ENCODE data around the gene SCUBE1.
"Not testable (repeated sequence)": the region's sequence is repeated elsewhere in the genome, so short reads cannot be mapped to it uniquely, and the experiment has no call there.

The SCUBE1 gene

DNA sequence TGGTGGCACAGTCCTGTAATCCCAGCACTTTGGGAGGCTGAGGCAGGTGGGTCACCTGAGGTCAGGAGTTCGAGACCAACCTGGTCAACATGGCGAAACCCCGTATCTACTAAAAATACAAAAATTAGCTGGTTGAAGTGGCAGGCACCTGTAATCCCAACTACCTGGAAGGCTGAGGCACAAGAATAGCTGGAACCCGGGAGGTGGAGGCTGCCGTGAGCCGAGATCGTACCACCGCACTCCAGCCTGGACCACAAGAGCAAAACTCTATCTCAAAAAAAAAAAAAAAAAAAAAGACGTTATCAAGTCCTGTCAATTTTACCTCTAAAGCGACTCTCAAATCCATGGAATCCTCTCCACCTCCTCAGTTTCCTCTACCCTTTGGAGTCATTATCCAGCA lies 12.5 kb upstream of the SCUBE1 start:
- not testable (repeated sequence) for DNase-seq

DNA sequence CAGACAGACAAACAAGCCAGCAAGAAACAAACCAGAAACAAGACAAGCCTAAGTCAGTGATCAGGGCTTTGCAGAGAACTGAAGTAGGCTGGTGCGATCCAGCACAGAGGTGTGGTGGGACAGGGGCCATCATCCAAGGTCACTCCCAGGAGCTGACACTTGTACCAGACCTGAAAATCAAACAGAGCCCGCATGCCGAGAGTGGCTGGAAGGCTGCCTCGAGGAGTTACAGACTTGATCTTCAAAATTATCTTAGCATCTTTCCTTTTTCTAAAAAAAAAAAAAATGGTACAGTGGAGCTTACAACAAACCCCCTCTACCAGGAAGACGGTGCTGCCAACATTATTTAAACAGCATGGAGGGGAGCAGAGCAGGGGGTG lies 8.8 kb upstream of the SCUBE1 start:
- DNase-seq: no peak

DNA sequence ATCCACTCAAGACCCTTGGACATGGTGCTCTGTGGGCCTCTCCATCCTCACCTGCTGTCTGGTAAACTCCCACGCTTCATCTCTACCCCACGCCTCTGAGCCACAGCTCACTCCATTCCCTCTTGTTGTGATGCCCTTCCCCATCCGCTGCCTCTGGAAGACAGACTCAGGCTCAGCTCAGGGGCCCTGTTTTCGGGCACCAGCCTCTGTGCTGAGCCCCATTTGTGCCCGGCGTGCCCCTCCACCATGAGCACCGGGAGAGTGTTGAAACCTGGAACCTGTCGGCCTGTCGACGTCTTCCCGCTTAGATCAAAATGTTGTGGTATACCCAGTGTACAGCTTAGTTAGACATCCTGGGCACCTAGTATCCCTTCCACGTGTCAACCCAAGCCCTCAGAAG lies 6.5 kb upstream of the SCUBE1 start:
- DNase-seq: no peak

DNA sequence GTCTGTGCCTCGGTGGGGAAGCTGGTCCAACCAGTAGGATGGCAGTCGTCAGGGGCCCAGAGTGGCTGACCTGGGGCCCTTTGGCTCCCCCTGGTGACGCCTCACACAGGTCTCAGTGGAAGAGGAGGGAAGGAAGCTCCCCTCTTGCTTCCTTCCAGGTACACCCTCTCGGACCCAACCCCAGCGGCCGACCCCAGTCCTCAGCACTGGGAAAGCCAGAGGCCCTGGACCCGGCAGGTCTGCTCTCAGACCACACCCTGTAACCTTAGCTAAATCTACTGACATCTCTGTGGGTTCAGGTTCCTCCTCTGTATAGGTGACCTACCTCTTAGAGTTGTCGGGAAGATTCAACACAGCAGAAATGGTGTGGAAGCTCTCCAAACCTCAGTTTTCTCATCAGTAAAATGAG lies 3.4 kb upstream of the SCUBE1 start:
- peak; percentile 41 for DNase-seq

DNA sequence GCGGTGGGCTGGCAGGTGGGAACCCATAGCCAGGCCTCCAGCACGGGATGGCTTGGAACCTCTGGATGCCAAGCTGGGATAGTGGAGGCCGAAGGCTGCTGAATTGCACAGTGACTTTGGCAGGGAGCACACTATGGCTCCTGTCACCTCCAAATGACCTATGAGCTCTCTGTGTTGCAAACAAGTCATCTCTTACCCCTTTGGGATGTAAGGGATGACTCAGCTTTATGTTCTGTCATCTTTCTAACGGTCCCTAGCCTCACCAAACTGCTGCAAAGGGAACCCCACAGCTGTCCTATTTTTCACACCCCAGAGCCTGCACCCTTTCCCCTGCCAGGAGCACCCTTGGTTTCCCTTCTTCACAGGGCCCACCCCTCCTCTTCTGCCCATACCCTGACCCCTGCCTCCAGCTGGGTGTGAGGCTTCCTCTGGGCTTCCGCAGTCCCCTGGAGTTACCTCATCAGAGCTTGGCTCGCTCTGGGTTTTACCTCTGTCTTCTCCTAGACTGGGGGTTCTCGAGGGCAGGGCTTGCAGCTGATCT lies 2.7 kb upstream of the SCUBE1 start:
- no peak for DNase-seq

DNA sequence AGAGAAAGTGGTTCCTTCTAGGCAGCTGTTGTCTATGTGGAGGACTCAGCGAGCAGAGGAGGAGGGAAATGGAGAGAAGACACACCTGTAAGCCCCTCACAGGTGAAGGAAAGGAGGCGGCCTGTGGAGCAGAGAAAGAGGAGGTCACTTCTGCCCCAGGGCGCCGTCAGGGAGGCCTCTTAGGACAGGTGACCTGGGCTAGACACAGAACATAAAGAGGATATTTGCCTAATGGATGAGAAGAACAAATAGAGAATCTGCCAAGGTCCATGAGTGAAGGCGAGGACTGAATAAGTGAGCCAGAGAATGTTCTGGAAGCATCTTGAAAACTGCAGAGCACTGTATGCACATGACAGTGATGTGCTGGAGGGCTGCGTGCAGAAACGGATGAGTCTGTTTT lies 2.2 kb upstream of the SCUBE1 start:
- no peak for DNase-seq

DNA sequence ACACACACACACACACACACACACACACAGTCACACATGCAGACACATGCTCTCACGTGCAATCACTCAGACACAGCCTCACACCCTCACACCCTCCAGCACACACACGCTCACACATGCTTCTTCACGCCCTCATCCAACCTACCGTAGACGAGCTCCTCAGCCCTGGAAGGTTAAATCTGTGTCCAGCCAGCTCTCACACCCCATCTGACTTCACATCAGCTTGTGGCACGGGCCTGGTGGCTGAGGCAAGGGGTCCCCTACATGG lies 1.3 kb upstream of the SCUBE1 start:
- DNase-seq: no peak

DNA sequence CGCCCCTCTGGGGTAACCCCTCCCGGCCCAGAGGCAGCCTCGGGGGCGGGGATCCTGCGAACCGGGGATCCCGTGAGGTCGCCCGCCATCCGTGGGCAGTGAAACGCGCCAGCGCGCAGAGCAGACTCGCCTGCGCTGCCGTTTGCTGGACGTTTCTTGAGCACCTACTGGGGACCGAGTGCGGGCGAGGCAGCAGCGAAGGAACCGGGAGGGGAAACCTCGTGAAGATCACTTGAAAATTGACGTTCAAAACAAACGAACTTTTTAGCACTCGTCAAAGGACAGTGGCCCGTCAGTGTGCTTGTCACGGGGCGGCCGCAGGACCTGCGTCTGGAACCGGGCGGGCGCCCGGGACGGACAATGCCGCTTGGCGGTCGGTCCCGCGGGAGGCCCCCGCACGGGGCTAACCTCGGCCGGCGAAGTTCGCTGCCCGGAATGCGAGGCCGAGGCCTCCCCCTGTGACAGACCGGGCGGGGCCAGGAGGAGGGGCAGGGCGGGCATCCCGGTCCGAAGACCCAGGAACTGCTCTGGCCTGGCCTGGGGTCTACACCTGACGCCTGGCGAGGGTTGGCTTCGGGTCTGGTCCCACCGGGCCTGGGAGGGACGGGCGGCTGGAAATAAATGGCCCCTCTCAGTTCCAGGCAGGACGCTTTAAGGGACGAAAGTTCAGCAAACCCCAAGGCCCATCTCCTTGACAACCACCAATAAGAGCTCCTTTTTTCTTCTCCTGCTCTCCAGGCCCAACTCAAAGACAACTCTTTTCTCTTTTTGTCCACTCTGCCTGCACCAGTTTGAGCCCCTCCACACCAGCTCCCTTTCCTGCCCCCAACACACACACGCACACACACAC lies 723 bp upstream of the SCUBE1 start:
- no peak for DNase-seq

DNA sequence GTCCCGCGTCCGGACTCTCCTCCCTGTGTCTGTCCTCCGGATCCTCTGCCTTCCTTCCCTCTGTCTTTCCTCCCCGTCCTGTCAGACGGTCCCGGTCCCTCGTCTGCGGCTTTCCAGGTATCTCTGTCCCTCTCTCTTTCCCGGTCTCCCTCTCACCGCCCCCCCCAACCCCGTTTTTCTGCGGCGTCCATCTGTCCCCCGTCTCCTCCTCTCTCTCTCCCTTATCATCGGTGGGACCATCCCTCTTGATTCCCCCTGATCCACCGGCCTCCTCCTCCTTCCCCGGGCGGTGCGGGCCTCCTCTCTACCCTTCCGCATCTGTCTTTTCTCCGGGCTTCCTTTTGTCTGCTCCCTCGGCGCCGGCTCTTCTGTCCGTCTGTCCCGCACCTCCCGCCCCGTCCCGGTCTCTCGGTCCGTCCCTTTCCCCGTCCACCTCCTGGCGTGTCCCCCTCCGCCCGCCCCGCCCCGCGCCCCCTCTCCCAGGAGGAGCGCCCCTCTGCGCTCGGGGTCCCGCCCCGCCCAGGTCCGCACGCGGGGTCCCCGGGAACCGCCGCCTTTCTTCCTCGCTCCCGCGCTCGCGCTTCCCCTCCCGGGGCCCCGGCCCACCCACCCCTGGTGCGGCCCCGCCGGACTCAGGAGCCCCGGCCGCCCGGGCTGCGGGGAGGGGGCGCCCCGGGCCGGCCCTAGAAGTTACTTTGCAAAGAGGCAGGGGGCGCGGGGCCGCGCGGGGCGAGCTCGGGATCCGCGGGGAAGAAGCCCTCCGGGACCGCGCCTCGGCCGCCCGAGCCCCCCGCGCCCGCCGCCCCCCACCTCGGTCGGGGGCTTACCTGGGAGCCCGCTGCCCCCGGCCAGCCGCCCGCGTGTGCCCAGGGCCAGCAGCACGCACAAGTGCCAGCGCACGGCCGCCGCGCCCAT lies 568 bp downstream of the SCUBE1 start:
- DNase-seq: no peak

DNA sequence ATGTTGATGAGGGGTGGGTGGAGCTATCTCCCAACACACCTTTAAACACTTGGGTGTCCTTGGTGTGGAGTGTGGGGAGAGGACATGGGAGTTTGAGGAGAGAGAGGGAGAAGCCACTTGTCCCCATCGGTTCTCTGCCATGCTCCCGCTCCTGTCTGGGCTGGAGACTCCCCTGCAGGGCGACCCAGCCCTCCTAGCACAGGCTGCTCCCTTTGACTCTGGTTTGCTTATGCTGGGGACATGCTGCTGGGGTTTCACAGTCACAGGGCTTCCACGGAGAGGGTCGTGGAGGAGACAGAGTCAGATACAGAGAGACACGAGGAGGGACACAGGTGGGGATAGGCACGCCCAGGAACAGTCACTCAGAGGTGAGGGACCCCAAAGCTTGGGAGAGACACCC lies 1.6 kb downstream of the SCUBE1 start:
- no peak for DNase-seq

DNA sequence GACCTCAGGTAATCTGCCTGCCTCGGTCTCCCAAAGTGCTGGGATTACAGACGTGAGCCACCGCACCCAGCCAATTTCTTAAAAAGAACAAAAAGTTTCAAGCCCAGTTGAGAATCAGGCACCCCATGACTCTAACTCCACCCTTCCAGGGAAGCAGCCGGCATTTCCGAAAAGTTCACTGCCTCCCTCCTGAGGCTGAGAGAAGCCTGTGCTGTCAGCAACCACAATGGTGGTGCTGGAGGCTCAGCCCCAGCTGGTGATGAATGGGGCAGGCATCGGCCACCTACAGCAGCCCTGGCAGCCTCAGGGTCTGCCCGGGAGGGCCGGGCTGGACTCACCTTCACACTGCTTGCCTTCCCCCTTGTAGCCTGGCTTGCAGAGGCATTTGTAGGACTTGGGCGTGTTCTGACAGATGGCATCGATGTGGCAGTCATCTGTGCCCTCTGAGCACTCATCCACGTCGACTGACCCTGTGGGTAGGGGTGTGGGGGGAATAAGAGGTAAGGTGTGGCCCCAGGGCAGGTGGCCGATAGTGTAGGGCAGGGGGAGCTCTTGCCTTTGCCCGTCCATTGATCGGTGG lies 4.3 kb downstream of the SCUBE1 start:
- DNase-seq: no peak

DNA sequence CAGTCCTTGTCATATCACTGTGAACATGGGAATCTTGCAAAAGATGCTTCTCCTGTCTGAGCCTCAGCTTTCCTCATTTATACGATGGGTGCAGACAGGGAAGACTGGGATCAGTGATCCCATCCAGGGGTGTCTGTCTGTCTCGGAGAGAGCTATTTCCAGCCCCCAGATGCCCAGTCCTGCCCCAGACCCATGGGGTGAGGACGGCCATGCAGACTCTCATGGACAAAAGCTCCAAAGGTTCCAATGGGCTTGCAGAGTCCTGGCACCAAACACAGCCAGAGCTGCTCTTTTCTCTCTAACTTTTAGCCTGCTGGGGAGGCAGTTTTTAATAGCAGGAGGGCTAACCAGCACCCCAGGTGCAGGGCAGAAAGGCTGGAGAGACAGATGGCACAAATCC lies 5.2 kb downstream of the SCUBE1 start:
- DNase-seq: no peak

DNA sequence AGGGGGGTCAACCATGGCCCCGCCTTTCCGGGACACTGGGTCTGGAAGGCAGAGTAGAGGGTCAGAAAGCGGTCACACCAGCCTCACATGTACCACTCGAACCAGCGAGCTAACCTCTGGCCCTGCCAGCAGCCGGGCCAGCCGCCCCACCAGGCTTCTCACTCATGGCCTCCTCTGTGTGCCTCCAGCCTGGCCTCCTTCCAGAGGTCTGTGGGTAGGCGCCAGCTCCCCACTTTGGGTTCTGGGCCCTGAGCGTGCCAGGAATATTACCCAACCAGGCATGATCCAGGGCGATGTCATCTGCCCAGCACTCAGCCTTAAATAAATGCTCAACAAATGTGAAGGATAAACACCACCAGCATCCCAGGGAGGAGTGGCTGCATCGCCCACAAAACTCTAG lies 5.8 kb downstream of the SCUBE1 start:
- DNase-seq: no peak

DNA sequence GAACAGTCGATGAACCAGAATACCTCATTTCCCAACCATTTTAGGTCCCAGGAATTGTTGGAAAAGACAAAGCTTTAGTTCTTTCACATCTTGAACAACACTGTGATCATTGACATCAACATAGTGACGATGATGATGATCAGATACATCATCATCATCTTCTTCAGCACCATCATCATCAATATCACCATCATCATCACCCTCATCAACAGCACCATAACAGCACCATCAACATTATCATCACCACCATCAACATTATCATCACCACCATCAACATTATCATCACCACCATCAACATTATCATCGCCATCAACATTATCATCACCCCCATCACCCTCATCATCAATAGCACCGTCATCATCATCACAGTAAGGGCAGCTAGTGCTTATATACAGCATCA lies 8.8 kb downstream of the SCUBE1 start:
- DNase-seq: no peak

DNA sequence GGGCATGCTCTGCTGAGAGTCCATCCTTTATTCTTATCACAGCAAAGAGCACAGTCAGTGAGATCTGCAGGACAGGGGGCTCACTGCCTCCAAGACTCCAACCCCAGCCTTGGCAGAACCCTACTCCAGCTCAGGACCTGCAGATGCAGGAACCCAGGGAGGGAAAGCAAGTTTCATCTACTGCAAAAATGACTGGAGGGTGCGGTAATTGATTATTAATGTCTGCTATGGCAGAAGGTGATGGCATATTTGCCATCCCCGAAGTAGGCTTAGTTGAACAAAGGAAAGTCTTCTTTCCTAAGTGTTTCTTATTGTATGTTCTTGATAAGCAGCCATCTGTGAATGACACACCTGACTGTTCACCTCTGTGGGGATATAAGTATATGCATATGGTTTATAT lies 9.2 kb downstream of the SCUBE1 start:
- no peak for DNase-seq

DNA sequence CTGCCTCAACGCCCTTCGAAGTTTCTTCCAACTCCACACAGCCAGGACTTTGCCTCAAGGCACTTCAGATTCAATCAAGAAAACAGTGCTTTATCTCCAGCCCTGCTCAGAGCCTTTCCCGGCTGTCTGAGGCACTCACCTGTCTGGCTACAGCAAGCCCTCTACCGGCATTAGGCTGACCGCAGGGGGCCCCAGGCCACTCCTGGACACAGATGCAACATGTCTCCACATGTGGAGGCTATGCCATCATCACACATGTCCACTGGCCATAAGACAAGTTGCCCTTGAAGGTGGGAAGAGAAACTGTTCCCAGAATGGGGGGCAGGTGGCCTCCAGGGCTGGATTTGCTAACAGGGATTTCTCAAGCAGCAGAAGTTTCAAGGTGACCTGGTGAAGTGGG lies 10.0 kb downstream of the SCUBE1 start:
- no peak for DNase-seq

DNA sequence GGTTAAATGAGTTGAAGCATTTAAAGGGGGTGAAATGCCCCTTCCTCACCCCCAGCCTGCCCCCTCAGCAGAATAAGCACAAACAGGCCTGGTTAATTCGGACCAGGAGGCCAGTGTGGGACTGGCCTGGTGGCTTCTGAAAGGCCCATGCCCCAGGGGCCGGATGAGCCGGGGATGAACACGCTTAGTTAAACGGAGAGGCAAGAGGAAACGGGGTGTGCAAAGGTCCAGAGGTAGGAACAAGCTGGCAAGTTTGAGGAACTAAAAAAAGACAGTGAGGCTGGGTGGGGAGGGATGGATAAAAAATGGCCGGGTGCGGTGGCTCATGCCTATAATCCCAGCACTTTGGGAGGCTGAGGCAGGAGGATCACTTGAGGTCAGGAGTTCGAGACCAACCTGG lies 11.5 kb downstream of the SCUBE1 start:
- DNase-seq: no peak

DNA sequence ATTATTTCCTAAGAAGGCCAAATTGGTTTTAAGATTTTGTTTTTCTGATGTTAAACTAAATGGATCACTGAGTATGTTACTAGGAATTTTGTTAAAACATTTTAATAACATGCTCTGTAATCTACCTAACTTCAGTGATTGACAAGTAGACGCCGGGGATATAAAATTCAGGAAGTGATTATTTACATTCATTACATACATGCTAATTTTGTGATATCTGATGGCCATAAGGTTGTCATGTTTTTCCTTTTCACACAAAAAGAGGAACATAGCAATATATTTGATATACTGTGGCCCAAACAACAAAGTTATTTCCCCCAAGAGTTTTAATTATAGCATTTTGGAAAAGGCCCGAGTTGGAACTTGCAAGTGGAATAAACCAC lies 12.1 kb downstream of the SCUBE1 start:
- no peak for DNase-seq

DNA sequence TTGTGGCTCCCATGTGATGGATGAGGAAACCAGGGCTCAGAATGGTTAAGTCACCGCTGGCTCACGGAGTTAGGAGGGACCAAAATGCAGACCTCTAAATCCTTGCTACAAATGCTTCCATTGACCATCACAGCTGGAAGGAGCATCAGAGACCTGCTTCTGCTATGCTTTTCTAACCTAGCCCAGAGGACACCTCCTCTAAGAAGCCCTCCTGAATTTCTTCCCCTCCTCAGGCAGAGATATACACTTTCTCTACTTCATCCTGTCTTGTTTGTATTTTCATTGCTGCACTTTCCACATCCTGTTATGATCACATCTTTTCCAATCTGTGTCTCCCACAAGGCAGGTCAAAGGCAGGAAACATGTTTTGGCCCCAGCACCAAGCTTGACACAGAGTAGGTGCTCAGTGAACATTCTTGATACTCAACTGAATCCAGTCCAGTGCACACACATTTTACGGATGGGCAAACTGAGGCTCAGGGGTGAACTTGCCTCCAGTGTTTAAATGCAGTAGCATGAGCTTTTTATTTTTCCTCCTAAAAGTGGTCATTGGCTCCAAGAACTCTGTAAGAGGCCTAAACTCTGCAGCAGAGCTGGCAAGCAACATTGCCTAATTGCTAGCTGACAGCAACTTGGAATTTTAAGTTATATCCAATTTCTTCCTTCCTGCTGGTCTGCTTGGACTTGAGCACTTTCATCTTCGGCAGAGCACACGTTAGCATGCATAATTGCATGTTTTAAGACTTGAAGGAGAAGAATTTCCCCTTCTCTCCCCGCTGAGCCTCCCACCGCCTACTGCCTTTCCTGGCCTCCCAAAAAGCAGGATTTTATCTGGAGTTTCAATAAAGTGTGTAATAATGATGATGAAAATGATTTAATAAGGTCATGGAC lies 12.7 kb downstream of the SCUBE1 start:
- DNase-seq: no peak

DNA sequence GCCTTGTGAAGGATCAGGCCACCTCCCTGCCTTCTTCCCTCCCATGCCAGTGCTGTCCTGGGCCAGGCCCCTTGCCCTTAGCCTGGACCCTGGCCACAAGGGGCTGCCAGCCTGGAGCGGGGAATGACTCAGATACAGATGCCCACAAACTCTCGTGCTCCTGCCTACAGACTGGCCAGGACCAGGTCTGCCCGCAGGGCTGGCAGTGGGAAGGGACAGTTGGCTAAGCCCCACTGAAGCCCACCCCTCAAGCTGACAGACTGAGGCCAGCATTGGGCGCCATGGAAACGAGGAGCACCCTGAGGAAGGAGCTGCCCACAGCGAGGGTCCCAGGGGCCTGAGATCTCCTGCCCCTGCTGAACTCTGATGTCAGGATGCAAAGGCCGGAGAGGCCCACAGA lies 14.1 kb downstream of the SCUBE1 start:
- no peak for DNase-seq

DNA sequence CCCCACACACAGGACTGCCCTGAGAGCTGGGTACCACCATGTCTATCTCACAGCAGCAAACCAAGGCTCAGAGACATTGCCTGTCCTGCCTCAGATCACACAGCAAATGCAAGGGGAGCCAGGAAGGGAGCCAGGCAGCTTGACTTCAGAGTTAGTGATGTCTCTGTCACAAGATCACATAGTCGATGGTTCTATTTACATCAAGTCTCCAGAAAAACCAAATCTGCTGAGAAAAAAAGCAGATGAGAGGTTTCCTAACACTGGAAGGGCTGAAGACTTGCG lies 16.1 kb downstream of the SCUBE1 start:
- no peak for DNase-seq

DNA sequence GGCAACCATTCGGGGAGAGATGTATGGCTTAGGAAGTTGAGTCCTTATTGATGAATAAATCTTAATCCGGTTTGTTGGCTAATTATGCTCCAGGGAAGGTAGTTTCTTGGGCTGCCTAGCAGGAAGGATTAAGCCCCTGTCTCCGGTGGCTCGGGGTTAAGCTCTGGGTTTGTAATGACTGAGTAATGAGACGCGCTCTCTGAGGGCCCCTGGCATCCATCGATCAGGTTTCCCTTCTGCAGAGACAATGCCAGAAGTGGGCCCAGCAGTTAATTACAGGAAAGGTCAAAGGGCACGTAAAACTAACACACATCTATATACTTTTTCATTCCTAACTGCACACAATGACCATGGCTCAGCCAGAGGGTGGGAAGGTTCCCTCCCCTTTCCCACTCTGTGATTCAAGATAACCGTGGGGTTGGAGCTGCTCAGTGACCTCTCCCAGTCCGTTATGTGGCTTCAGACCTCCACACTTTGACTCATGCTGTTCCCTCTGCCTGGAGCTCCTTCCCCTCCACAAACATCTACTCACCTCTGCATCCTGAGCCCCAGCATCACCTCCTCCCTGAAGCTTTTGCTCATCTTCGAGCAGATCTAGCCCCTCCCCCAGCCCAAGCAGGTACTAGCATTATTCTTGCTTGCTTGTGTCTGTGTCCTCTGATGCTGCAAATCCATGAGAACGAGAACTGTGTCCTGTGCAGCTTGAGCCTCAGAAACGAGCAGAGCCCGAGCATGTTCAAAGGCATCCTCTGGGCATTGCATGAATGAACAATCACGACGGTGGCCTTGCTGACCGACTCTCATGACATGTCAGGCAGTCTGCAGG lies 16.6 kb downstream of the SCUBE1 start:
- no peak for DNase-seq

Data from NCI-H2171 (cell line).